GM19043 (cell line): Measurements from ENCODE around the gene HSPA2.

Experiments
- ATAC-seq: cut with Tn5 transposase; IDR thresholded peaks from one replicate; pipeline ENCODE4 v1.9.1; 2021; ENCODE audit warnings: low read depth; ENCODE audit not compliant: unreplicated experiment

The HSPA2 gene

DNA sequence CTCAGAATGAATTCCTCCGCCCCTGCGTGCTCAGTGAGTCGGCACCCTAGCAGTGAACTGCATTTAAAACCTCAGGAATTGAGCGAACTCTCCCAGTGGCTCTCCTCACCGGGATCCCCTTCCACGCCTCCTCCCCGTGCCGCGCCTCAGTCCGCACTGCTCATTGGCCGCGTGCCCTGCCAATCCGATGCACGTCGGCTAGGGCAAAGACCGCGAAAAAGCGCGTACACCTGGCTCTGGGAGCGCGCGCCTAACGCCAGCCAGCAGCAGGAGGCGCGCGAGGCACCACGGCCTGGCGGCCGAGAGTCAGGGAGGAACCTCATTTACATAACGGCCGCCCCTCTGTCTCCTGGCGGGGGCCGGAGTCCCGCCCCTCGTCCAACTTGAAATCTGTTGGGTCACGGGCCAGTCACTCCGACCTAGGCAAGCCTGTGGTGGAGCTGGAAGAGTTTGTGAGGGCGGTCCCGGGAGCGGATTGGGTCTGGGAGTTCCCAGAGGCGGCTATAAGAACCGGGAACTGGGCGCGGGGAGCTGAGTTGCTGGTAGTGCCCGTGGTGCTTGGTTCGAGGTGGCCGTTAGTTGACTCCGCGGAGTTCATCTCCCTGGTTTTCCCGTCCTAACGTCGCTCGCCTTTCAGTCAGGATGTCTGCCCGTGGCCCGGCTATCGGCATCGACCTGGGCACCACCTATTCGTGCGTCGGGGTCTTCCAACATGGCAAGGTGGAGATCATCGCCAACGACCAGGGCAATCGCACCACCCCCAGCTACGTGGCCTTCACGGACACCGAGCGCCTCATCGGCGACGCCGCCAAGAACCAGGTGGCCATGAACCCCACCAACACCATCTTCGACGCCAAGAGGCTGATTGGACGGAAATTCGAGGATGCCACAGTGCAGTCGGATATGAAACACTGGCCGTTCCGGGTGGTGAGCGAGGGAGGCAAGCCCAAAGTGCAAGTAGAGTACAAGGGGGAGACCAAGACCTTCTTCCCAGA lies at the start of gene HSPA2:
HSPA2 (plus strand) TSS at position 534 of the 995 bp plus-strand sequence; CDS start at position 643, 109 bp downstream.
- peak; percentile 93 for ATAC-seq

DNA sequence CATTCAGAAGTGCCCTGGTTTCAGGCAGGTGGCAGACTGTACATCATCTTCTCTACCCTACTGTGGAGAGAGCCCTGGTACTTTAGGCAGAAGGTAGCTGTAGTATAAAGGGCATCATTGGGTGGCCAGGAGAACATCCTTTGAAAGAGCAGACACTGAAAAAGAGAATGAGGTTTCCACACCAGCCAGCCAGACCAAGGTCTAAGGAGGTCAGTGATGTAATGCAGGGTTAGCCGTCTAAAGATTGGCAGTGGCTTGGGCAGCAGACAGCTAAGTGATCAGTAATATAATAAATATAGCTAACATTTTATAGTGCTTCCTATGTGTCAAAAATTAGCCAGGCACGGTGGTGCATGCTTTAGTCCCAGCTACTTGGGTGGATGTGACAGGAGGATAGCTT lies 48.9 kb upstream of the HSPA2 start:
- ATAC-seq: no peak

DNA sequence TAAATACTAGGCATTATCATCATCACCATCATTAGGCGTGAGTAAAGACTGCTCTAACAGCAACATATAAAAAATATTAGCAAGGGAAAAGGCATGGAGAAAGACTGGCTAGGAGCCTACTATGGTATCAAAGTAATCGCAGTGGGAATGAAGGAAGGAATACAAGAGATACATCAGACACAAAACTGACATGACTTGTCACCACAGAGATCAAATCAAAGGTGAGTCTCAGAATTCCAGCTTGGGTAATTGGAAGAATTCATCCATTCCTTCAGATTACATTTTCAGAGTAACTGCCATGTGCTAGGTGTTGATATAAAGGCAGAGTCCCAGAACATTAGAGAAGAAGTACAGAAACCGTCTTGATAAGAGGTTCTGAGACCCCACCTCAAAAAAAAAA lies 47.1 kb upstream of the HSPA2 start:
- no peak for ATAC-seq

DNA sequence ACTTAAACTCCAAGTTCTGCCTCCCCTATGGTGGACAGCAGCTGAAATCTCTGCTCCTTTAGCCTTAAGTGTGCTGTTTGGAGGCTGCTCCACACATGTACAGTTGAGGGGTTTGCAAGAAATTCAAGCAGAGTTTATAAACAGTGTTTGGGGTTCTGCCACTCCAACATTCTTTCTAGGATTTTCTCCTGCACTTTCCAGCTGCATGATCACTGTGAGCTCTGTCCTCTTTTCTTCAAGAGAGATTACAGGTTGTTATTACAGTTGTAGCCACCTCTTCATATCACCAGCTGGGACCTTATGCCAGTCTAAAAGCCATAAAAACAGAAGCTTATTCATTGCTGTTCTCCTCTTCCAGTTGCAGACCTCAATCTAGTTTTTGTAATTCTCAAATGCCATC lies 45.3 kb upstream of the HSPA2 start:
- ATAC-seq: no peak

DNA sequence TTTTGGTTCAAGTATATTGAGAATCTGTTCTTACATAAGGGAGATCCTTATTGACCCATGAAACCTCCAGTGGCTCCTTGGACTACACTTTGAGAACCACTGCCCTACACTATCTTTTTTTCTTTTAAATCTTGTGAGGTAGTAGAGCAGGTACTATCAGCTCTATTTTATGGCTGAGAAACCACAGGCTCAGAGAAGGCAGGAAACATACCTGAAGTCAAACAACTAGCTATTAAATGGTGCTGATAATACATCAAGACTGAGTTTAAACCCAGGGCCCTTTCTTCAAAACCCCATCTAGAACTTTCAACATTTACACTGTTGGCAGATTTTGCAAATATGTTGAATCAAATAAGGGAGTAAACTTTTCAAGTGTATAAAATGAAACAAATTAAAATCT lies 43.8 kb upstream of the HSPA2 start:
- ATAC-seq: no peak

DNA sequence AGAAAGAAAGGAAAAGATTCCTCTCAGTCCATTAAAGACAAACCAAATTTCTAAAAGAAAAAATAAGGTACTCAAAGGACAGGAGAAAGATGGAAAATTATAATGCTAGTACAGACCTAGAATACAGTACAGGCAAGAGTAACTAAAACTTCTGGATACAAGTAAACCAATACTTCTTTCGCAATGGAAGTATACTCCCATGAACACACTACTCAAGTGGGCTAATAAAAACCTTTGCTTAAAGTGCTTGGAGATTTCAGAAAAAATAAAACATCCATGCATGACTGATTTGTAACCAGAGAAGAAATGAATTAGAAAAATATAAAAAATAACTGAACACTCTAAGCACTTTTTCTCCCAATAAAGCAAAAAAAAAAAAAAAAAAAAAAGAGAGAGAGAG lies 40.5 kb upstream of the HSPA2 start:
- ATAC-seq: no peak

DNA sequence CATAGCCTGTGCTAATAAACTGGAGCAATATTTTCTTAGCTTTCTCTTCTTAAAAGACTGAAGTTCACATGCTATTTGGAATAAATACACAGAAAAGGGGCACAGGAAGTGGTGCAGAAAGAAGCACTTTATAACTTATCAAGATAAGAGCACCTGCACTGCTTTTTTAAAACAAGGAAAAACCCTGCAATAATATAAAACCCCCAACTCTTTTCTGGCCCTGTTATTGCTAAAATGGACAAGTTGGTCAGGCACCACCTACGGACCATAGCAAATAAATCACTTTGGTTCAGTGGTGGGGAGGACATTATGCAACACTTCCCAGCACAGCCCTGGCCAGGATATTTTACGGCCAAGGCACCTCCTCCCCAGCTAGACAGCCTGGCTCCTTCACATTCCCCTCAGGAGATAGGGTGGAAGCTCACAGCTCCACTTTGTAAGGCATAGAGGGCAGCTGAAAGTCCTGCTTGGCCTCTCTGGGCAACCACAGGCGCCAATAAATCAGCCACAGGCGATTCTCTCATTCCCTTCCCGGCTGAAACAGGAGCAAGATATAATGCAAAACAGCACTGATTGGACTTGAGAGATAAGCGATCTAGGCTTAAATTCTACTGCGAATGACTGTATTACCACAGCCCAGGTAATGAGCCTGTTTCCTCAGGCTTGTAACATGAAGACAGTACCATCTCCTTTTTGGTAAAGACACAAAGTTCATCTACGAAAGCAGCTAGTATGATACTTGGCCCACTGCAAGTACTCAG lies 39.0 kb upstream of the HSPA2 start:
- ATAC-seq: no peak

DNA sequence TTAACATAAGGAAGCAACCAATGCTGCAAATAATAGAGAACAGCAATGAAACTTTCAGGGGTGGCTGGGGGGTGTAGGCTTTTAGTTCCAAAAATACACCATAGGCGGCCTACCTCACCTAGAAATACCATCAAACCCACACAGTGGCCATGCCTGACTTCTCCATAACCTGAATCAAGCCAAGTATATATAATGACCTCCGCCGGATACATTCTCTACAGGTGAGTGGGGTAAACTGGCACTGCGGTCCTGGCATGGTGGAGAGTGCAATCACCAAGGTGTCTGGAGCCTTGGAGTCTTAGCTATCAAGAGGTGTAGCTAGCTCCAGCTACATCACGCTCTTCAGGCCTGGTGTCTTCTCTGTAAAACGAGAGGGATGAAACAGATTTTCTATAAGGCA lies 38.1 kb upstream of the HSPA2 start:
- ATAC-seq: no peak

DNA sequence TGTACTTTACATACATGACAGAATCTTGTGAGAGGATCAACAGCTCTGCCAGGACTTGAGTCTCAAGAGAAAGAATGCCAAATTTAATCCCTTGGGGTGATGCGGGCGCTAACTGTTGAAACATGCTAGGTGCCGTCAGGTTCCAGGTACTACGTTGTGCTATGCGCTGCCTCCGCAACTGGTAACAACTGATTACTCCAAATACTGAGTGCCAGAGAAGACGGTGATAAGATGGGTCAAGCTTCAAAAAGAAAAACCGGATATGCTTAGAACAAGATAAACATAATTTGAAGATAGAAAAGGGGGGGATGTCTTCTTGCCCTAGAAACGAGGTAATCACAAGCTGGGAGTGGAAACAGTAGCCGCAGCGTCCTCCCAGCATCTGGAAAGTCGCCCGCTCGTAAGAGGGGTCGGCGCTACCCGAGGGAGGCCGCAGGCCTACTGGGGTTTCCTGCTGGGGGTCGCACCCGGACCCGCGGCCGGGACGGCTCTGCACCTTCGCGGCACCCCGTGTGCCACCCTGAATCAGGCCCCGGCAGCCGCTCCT lies 37.6 kb upstream of the HSPA2 start:
- ATAC-seq: peak; percentile 0

DNA sequence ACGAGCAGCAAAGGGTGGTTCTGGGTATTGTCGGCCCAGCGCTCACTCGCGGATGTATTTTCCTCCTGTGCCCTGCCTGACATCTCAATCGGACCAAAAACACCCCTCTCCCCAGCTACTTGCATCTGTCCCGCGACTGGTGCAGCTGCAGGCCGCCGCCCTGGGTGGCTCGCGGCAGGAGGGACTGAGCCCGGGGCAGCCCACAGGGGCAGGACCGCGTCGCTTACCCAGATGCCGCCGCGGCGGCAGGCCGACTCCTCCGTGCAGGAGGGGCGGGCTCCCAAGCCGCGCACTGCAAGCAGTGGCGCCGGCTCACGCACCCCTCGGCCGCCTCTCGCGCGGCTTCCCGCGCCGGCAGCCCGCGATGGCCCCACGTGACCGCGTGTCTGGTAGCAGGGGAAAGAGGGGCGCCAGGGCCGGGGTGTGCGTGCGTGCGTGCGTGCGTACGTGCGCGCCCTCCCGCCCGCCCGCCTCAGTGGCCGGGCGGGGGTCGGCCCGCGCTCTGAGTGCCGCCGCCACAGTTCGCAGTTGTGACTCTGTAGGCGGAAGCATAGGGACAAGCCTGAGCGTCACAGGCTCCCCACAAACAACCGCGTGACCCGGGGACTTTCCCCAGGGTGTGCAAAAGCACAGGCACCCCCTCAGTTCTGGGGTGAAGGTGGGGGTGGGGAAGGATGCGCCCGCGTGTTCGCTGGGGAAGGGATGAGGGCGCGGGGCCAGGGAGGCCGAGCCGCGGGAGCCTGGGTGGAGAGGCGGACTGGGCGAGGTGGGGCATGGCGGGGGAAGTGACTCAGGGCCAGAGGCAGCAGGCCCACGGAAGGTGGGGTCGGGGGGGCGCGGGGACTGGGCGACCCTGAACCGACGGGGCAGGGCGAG lies 36.9 kb upstream of the HSPA2 start, which contains the start of gene ZBTB25:
ZBTB25 (minus strand) TSS at position 405 of the 876 bp plus-strand sequence. CDS start 13,305 bp downstream, outside the sequence.
- ATAC-seq: peak; percentile 48

DNA sequence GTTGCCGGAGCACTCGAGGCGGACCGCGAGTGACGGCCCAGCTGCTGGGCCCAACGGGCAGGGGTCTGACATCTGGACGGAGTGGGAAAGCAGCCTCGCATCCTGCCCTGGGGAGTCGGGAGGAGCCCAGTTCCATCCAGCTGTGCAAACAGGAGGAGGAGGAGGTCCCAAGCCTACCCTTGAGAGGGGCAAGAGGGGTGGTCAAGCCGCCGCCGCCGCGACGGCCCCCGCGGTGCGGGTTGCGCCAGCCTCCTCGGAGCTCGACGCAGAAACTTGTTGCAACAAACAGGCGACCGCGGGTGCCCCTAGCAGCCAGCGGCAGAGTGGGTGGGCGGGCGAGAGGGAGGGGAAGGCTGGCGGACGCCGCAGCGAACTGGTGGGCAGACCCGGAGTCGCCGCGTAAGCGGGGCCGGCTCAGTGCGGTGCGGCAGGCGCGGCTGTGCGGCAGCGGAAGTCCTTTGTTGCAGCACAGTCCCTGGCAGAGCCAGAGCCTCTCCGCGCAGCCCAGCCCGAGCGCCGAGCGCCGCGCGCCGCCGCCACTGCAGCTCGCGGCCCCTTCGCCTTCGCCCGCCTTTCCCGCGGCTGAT lies 36.1 kb upstream of the HSPA2 start, which contains the start of gene ZBTB1:
ZBTB1 (plus strand) TSS at position 461 of the 587 bp plus-strand sequence. CDS start 16,735 bp downstream, outside the sequence.
- no peak for ATAC-seq

DNA sequence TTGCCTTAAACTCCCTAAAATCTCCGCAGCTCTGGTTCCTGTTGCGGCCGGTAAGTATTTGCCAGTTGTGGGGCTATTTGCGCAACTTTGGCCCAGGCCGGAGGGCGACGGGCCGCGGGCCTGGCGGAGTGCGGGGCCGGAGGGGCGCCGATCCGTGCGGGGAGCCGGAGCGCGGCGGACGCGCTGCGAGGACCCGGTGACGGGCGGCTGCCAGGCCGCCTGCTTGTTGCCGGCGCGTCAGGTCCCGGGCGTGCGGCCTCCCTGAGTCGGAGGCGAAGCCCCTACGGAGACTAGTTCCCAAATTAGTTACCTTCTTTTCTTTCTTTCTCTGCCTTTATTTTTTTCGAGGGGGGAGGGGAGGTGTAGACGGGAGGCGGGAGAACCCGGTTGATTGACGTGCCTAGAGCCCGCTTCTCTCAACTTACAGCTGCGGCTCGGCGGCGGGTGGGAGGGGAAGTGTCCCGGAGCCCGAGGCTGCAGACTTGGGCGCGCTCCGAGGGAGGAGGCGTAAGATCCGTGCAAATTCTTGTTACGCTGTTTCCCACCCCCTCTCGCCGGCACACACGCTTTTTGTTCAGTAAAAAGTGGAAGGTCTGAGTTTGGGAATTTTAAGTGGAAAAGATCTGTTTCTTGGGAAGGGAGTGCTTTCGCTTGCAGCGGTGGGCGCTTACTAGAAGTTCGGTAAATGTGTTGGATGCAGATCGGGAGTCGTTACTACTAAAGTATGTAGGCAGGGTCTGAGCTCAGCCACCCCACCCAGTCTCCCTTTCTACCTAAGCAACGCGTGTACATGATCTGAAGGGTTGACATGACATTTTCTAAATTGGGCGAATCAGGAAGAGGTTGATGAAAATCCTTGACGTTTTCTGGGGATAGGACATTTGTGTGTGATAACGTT lies 35.4 kb upstream of the HSPA2 start:
- peak; percentile 28 for ATAC-seq

DNA sequence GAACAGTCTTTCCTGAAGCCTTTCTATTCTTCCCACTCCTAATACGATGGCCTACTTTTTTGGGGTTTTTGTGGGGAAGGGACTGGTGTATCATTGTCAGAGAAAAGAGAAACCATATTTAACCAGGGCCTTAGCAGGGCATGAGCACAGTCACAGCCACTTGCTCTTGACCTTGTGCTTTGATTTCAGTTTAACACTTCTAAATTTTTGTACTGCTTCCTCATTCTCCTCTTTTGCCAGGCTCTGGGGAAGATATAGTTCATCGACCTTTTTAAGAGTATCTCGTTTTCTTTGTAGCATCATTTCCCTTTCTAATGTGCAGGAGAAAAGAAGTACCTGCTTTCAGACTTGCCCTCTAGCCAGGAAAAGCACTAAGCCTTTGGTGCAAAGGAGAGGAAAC lies 33.8 kb upstream of the HSPA2 start:
- ATAC-seq: no peak

DNA sequence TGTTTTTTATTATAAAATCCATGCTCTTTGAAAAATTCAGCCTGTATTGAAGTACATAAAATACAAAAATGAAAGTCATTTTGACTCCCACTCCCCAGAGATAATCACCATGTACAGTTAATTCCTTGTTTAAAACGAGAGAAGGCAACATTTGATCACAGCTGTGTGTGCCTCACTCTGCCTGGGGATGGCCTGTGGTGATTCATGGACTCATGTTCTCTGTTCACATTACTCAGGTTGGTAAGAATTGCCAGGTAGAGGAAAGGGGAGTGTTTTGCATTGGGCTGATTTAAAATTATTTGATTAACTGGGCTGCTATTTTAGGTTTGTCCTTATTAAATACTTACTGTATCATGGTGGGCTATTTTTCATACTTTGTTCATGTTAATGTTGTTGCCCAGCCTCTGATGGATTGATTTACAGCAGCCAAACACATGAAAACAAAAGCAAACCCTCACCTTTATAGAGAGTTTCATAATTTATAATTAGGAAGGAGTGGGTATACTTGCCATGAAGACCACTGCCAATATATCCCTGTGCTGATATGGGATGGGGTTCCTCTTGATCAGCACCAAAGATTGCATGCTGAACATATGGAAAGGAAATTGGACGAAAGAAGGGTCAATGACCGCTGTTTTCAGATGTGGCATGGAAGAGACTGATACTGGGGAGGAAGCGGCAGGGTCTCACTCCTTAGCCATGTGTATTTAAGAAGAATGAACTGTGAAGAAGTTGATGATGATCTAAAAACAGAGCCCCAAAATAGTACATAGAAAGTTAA lies 33.0 kb upstream of the HSPA2 start:
- ATAC-seq: no peak

DNA sequence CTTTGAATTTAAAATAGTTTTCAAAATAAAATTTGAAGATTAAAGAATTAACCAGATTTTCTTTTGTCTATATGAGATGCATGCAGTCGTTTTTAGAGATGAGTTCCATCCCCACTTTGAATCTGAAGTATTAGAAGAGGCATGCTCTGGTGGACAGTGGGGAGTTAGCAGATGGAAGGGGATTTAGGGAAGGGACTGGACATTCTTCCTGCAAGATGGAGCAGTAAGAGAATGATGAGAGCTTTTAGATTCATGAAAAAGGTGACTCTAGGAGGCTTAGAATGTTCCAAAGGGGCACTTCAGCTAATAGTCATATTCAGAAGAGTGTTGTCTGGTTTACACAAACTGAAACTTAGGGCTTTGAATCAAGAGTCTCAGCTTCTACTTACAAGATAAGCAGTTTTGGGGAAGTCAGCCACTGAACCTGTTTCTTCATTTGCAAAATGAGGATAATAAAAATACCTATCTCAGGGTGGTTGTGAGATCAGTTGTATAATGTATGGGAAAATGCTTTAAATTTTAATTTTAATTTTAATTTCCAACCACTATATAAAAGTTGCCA lies 32.2 kb upstream of the HSPA2 start:
- no peak for ATAC-seq

DNA sequence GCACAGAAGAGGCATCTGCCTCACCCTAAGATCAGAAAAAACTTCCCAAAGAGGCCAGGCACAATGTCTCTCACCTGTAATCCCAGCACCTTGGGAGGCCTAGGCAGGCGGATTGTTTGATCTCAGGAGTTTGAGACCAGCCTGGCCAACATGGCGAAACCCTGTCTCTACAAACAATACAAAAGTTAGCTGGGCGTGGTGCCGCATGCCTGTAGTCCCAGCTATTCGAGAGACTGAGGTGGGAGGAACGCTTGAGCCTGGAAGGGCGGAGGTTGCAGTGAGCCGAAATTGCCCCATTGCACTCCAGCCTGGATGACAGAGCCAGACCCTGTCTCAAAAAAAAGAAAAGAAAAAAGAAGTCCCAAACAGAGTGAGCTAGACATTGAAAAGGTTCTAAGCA lies 31.5 kb upstream of the HSPA2 start:
- ATAC-seq: no peak

DNA sequence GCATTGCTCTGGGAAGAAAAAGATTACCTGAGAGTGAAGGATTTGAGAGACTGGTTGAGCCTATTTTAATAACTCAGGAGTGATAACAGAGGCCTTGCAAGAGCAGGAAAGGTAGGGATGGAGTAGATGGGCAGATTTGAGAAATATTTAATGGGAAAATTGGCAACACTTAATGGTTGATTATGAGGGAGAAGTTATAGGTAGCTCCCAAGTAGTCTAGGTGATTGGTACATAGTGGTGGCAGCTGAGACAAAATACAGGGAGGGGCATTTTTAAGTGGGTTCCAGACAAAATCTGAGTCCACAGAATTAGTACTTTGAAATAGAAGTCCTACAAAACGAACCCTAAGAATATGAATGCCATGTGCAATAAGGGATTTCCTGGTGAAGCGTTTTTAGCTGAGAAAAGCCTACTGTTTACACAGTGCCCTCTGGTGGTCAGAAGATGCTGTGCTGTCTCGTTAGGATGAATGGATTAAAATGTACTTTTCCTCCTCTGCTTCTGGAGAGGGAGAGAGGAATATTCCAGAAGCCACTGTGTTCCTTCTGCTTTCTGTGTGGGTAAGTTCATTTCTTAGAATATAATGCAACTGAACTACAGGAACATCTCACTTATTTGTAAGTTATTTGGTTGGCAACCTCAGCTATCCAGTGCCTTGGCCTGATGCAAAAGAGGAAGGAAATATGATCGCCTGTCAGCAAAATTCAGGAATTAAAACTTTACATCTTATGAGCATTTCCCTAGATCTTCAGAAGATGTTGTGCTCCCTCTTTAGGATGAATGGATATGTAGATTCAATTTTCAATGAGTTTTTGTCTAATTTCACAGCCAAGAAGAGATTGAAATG lies 29.5 kb upstream of the HSPA2 start:
- ATAC-seq: no peak
